ENCODE data around the gene DUSP23.

GRCh38 chr1:159763686-159764085 lies 17.1 kb upstream of the DUSP23 start:
- TF ChIP-seq ZNF207 (IDR thresholded peaks at IDR 0.05; ENCODE audit: borderline replicate concordance) (no peak), ATF7 (IDR thresholded peaks at IDR 0.05; ENCODE audit: low read depth) (no peak), TCF12 (IDR thresholded peaks at IDR 0.05; ENCODE audit: low read depth, low read length) (no peak), SIN3A (IDR thresholded peaks at IDR 0.05; ENCODE audit: low read depth, low read length) (no peak), PKNOX1 (IDR thresholded peaks at IDR 0.05) (no peak), TCF3 (IDR thresholded peaks at IDR 0.05; ENCODE audit: borderline replicate concordance, insufficient read depth, low read depth, low read length) (no peak), POLR2AphosphoS5 (IDR thresholded peaks at IDR 0.05; ENCODE audit: low read length) (no peak), EZH2 (IDR thresholded peaks at IDR 0.05; ENCODE audit: borderline replicate concordance, control insufficient read depth, low read depth, low read length) (no peak), REST (IDR thresholded peaks at IDR 0.05; ENCODE audit: low read depth, low read length) (no peak)

Measured in GM12878 (cell line).